AG04449 (cell line): ENCODE measurements around the gene SIRPA.

ENCODE experiments used
- CTCF ChIA-PET: fragments of 350-600 bp; formaldehyde crosslinking; extraction: SDS; loops from one replicate; lab custom pipeline; 2021; ENCODE audit warnings: antibody characterized with exemption; lab: Yijun Ruan, JAX
- POLR2A ChIA-PET: fragments of 400-600, 350-600 bp; formaldehyde crosslinking; extraction: SDS; loops from one replicate; lab custom pipeline; 2020; ENCODE audit warnings: antibody characterized with exemption, inconsistent platforms; lab: Yijun Ruan, JAX
- DNase-seq: peaks from one replicate; pipeline ENCODE4 v3.0.0-alpha.2; 2010; ENCODE audit warnings: low read depth, low spot score
- H3K4me3 ChIP-seq: 2 replicates; pipeline ENCODE4 v1.5.1; 2011; ENCODE audit warnings: low read depth, mild to moderate bottlenecking, control low read depth, low read length
- CTCF ChIP-seq: IDR thresholded peaks from one replicate; pipeline ENCODE4 v1.5.1; 2011; ENCODE audit warnings: mild to moderate bottlenecking, moderate library complexity, low read length, control low read depth, inconsistent platforms; ENCODE audit not compliant: insufficient read depth; ENCODE audit errors: missing control alignments

The SIRPA gene

GRCh38 chr20:1946442-1946761 lies 51.2 kb downstream of the SIRPA start:
- no peak for TF ChIP-seq CTCF
- ChIA-PET CTCF (interaction anchor here (0.9 kb wide), 1 partner anchor 144 kb away, joined by 3 read pairs; no protein-coding TSS in a partner anchor), POLR2A (no interaction called here)
- no peak overlapping the region for H3K4me3 ChIP-seq
- no peak for DNase-seq

GRCh38 chr20:1946762-1947534 lies 51.7 kb downstream of the SIRPA start:
- H3K4me3 ChIP-seq = peak overlapping the region; percentile 12
- DNase-seq = no peak

GRCh38 chr20:1947535-1947846 lies 52.3 kb downstream of the SIRPA start:
- no peak for TF ChIP-seq CTCF
- DNase-seq = no peak
- H3K4me3 ChIP-seq = no peak overlapping the region
- CTCF ChIA-PET = interaction anchor here (0.9 kb wide), 1 partner anchor 145 kb away, joined by 3 read pairs; no protein-coding TSS in a partner anchor
- POLR2A ChIA-PET = no interaction called here

More at GRCh38 chr20:1946762-1947534, 51.7 kb downstream of the SIRPA start:
- CTCF ChIA-PET = interaction anchor here (0.9 kb wide), 1 partner anchor 144 kb away, joined by 3 read pairs; no protein-coding TSS in a partner anchor
- no peak for TF ChIP-seq CTCF
- POLR2A ChIA-PET = no interaction called here

- no peak for DNase-seq
- no peak overlapping the region for H3K4me3 ChIP-seq
- TF ChIP-seq CTCF = no peak
- ChIA-PET CTCF (no interaction called here), POLR2A (no interaction called here)
Observed at GRCh38 chr20:1949347-1950100, 54.3 kb downstream of the SIRPA start.

- TF ChIP-seq CTCF = no peak
- H3K4me3 ChIP-seq = no peak overlapping the region
- ChIA-PET CTCF (interaction anchor here (0.6 kb wide), 1 partner anchor 174 kb away, joined by 3 read pairs; no protein-coding TSS in a partner anchor), POLR2A (no interaction called here)
- DNase-seq = no peak
Observed at GRCh38 chr20:1950836-1951235, 55.6 kb downstream of the SIRPA start.
